Nephron (organoid): Measurements from ENCODE around the gene PCBP3.

Experiments used
- H3K27ac Mint-ChIP-seq, 3 experiments: 2 replicates each; pipeline ENCODE4 v1.8.0; 2020; ENCODE audit warnings: mixed read lengths in 3 of 3, mild to moderate bottlenecking in 2 of 3, moderate library complexity in 1 of 3
- H3K27me3 Mint-ChIP-seq: 2 replicates; pipeline ENCODE4 v1.8.0; 2021; ENCODE audit warnings: low read depth, mild to moderate bottlenecking, moderate library complexity, mixed read lengths
- H3K36me3 Mint-ChIP-seq: 2 replicates; pipeline ENCODE4 v1.8.0; 2020; ENCODE audit warnings: low read depth, mixed read lengths
- H3K4me1 Mint-ChIP-seq: 2 replicates; pipeline ENCODE4 v1.8.0; 2020; ENCODE audit warnings: mixed read lengths
- H3K4me3 Mint-ChIP-seq, 3 experiments: 2 replicates each; pipeline ENCODE4 v1.8.0; 2020; ENCODE audit warnings: mild to moderate bottlenecking in 3 of 3, mixed read lengths in 3 of 3, moderate library complexity in 2 of 3
- H3K9me3 Mint-ChIP-seq: 2 replicates; pipeline ENCODE4 v1.8.0; 2020; ENCODE audit warnings: mixed read lengths
- CTCF ChIP-seq, 3 experiments: fragments of 200-600 bp; sonication (generic); IDR thresholded peaks; one replicate each; pipeline ENCODE4 v1.5.0; 2021; ENCODE audit warnings: antibody characterized with exemption in 3 of 3; ENCODE audit not compliant: unreplicated experiment in 3 of 3

PCBP3 gene

GRCh38 chr21:45899317-45900033, 255.9 kb downstream of the PCBP3 start:
- H3K36me3 Mint-ChIP-seq = no peaks in the 10 kb centered on the region
- no peak overlapping the region for H3K27ac Mint-ChIP-seq
- peaks cover 6% of the 10 kb centered on the region for H3K4me1 Mint-ChIP-seq
- TF ChIP-seq CTCF (IDR thresholded peaks at IDR 0.05; ENCODE audit: unreplicated experiment in 3 of 3) = no peak
- peaks cover 3% of the 10 kb centered on the region for H3K9me3 Mint-ChIP-seq
- no peak overlapping the region for H3K4me3 Mint-ChIP-seq
- peaks cover 29% of the 10 kb centered on the region for H3K27me3 Mint-ChIP-seq

DNA sequence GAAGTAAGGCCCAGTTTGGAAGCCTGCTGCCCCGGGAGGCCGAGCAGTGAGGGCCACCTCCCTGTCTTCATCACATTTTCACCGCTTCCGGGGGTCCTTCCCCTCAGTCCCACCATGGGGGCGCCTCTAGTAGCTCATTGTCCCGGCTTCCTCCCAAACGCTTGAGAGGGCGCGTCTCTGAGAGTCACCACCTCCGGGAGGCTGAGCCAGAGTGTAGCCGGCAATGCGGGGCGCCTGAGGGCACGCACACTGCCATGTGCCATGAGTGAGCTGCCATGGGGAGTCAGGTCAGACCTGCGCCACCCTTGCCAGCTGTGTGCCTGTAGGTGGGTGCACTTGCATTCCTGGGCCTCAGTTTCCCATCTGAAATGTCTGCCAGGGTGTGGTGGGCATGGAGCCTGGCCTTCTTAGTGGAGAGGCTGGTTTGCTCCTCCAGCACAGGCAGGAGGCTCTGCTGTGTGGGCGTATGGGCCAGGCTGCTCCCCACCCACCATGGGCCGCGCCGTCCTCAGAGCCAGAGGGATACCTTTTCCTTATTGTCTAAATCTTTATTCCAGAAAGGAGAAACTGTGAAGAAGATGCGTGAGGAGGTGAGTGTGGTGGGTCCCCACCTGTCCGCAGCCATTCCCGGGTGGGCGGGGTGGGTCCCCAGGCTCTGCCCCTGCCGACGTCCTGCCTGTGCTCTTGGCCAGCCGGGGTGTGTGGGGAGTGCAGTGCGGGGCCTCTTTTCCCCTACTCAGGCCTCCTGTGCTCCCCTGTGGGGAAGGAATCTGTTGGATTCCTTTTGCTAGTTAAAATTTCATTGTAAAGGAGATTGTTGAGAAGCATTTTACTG, 256.7 kb downstream of the PCBP3 start:
- no peaks in the 10 kb centered on the region for H3K36me3 Mint-ChIP-seq
- H3K27me3 Mint-ChIP-seq = peaks cover 28% of the 10 kb centered on the region
- no peak overlapping the region for H3K27ac Mint-ChIP-seq
- no peak overlapping the region for H3K4me3 Mint-ChIP-seq
- TF ChIP-seq CTCF (IDR thresholded peaks at IDR 0.05; ENCODE audit: unreplicated experiment in 3 of 3) = no peak
- H3K9me3 Mint-ChIP-seq = peaks cover 3% of the 10 kb centered on the region
- peaks cover 4% of the 10 kb centered on the region for H3K4me1 Mint-ChIP-seq

DNA sequence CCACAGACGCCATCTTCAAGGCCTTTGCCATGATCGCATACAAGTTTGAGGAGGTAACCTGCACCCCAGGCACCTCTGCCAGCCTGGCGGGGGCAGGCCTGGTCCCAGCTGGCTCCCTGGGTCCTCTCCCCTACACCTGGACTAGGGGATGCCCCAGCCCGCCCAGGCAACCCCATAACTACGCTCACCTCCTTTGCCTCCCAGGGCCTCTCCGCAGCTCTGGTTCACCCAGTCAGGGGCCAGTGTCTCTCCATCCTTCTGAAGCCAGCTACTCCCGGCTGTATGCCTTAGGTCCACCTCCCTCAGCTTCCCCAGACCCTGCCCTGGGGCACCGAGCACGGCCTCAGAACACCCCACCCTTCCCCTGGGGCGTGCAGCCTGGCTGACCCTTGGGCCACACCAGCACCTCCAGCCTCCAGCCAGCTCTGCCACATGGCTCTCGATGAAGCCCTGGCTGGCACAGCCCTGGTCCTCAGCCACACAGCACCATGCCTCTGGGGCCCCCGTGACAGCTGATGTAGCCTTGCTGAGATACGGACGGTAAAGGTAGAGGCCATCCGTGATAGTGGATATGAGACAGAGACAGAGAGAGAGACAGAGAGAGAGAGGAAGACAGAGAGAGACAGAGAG, 257.7 kb downstream of the PCBP3 start:
- Mint-ChIP-seq H3K9me3 (peaks cover 3% of the 10 kb centered on the region), H3K27me3 (peaks cover 28% of the 10 kb centered on the region), H3K36me3 (no peaks in the 10 kb centered on the region), H3K4me3 (no peak overlapping the region), H3K4me1 (peaks cover 4% of the 10 kb centered on the region), H3K27ac (no peak overlapping the region)
- TF ChIP-seq CTCF (IDR thresholded peaks at IDR 0.05; ENCODE audit: unreplicated experiment in 3 of 3) = no peak

- no peaks in the 10 kb centered on the region for H3K36me3 Mint-ChIP-seq
- no peak overlapping the region for H3K4me3 Mint-ChIP-seq
- H3K27ac Mint-ChIP-seq = no peak overlapping the region
- peaks cover 4% of the 10 kb centered on the region for H3K4me1 Mint-ChIP-seq
- no peak for TF ChIP-seq CTCF (IDR thresholded peaks at IDR 0.05; ENCODE audit: unreplicated experiment in 3 of 3)
- H3K27me3 Mint-ChIP-seq = peaks cover 27% of the 10 kb centered on the region
- peaks cover 3% of the 10 kb centered on the region for H3K9me3 Mint-ChIP-seq
Measured at GRCh38 chr21:45902292-45902995, 258.9 kb downstream of the PCBP3 start.

GRCh38 chr21:45905196-45905595, 261.7 kb downstream of the PCBP3 start:
- H3K4me1 Mint-ChIP-seq = peaks cover 5% of the 10 kb centered on the region
- no peak for TF ChIP-seq CTCF (IDR thresholded peaks at IDR 0.05; ENCODE audit: unreplicated experiment in 3 of 3)
- peaks cover 3% of the 10 kb centered on the region for H3K9me3 Mint-ChIP-seq
- peaks cover 14% of the 10 kb centered on the region for H3K27me3 Mint-ChIP-seq
- H3K27ac Mint-ChIP-seq = no peak overlapping the region
- no peak overlapping the region for H3K4me3 Mint-ChIP-seq
- no peaks in the 10 kb centered on the region for H3K36me3 Mint-ChIP-seq
